GM19193 (cell line): ENCODE data around the gene TTC27.

Source experiments
- POLR2A ChIP-seq: IDR thresholded peaks from 4 replicates; pipeline ENCODE4 v1.6.1; 2011; ENCODE audit not compliant: insufficient read depth, insufficient read length; ENCODE audit errors: extremely low read depth

TTC27 gene

DNA sequence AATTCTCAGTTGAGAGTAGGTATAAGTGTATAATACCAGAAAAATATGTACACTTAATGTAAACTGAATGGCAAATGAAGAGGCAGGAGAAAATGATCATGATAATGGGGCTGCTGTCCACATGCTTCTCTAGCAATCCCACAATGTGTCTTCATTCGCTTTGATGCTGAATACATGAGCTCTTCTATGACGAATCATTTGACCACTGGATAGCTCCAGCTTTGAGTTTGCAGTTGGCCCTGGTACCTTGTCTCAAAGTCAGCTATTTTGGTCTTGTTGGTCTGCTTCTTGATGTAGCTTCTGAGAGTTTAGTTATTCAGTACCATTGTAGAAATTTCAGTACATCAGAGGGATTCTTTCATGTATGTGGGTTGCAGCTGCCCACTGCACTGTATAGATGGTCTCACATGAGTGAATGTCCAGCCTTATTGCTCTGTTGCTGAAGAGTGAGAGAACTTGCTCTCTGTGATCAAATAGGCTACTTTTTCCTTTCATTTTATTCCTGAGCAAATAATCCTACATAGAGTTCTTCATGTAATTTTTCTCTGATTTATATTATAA, 105.1 kb downstream of the TTC27 start:
- no peak for TF ChIP-seq POLR2A

DNA sequence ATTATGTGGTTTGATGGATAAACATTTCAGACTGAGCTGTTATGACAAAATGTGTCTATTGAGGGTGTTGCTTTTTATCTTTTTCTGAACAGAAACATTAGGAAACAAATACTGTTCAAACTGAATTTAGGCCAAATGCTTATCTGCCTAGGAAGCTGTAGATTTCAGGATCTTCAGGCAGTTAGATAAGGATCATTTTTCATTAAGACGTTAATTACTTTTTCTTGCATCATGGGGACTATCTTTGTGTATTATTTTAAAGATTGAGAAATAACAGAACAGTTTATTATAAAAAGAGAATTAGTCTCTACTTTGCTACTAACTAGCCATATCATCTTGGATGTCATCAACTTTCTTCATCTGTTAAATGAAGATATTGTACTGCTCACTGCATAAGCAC, 107.5 kb downstream of the TTC27 start:
- no peak for TF ChIP-seq POLR2A

DNA sequence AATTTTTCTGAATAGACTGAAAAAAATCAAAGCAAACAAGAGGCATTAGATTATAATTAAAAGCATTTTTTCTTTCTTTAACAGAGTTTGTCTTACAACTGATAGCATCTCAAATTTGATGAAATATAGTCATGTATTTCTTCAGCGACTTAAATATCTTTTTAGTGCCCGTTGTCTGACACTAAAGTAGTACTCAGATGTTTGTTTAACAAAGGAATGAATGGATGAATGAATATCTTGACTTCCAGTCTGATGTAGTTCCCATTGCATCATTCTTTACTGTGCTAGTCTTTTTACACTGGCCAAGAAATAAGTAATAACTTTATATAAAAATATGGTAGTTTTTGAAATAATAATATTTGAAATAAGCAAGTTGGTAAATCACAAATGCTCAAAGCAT, 111.1 kb downstream of the TTC27 start:
- no peak for TF ChIP-seq POLR2A

DNA sequence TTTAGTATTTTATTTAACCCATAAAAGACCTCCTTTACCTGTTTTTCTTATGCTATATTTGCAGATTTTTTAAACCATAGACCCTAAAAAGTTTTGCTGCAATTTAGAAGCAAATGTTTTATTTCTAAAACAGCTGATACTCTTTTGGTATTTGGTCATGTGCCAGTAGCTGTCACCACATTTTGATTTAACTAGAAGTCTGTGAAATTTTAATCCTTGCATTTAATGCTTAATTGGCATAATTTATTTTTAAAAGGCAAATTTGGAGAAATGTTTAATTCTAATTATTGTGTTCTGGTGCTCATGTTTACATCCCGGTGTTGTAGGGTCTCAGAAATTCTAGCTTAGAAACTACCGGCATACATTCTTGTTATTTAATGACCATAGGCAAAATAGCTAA, 111.8 kb downstream of the TTC27 start:
- TF ChIP-seq POLR2A = no peak

DNA sequence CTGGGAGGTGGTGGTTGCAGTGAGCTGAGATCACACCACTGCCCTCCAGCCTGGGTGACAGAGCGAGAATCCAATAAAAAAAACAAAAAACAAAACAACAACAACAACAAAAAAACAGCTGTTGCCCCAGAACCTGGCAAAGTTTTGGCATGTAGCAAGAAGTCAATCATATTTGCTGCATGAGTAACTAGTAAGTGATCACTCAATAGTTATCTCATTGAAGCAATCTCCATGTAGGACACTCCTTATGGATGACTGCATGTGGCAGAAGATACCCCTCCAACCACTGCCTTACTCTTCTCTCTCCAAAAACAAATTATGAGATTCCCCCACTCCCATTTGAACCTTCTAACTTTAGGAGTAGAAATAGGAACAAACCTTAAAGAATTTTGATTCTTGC, 113.7 kb downstream of the TTC27 start:
- no peak for TF ChIP-seq POLR2A

DNA sequence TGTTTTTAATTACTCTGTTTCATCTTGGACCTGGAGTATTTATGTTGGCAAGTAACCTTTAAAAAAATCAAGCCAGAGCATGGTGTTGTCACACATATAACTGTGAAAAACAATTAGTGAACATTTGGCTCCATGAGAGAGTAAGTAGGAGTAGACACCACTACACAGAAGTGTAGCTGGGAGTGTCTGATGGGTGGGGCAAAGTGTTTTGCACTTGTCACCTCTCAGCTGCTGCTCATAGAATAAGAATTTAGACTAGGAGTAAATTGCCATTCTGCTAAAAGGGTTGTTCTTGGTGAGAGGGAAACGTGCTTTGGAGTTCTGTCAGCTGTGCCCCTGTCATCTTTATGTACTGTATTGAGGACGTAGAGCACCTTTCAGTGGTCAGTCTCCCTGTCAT, 114.5 kb downstream of the TTC27 start:
- no peak for TF ChIP-seq POLR2A

DNA sequence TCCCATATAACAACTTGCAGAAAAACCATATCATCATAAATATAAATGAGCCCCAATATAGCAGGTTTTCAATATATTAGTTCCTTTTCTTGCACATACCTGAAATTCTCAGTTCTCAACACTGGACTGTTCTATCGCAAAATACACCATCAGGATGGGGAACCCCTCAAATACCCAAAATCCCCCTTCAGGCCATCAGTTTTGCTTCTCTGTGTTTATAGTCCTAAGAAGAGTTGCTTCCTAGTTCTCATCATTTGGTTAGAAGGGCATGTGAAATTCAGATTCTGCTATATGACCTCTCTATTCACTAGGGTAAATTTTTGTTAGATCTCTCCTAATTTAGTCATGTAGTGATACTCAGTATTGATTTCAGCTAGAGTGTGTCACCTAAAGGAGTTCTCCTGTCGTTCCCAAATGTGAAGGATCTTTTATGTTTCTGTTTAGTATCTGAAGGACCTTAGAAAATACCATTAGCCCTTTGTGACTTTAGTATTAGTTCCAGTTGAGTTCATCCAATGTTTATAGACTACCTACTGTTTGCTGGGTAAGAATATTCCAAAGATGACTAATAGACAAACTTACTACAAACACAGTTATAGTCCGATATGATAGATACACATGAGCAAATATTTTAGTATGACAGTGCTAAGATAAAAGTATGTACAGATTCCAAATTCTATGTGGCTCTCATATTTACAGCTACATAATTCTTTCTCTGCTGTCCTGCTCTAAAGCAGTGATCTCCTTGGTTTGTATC, 115.8 kb downstream of the TTC27 start:
- no peak for TF ChIP-seq POLR2A

DNA sequence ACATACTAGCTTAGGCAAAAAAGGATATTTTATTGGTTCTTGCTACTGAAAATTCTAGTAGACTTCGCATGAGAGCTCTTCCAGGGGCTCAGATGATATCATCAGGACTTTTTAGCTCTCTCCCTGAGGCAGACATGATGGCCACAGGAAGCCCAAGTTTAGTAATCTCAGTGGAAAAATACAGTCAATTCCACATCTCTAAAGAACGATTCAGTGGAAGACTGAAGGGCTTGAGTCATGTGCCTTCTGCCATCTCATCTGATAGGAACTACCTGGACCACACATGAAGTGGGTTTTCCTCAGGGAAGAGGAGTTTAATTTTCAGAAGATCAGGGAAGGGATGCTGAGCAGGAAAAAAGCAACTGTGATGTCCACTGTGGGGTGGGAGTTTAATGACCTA, 117.3 kb downstream of the TTC27 start:
- no peak for TF ChIP-seq POLR2A

DNA sequence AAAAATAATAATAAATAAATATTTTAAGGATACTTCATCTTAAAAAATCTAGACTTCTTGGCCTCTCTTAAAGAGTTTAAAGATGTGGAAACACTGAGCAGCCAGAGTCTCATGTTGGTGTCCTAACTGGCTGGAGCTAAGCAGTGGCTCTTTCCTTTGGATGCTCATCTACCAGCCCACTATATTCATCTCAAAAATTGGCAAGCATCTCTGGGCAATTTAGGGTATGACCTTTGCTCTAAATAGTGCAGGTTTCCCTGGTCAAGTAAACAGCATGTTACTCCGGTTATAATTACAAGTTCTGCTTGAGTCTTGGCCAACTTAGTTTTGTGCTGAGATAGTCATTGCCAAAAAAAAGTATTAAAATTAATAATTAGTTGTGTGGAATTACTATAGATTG, 117.8 kb downstream of the TTC27 start:
- TF ChIP-seq POLR2A = no peak

DNA sequence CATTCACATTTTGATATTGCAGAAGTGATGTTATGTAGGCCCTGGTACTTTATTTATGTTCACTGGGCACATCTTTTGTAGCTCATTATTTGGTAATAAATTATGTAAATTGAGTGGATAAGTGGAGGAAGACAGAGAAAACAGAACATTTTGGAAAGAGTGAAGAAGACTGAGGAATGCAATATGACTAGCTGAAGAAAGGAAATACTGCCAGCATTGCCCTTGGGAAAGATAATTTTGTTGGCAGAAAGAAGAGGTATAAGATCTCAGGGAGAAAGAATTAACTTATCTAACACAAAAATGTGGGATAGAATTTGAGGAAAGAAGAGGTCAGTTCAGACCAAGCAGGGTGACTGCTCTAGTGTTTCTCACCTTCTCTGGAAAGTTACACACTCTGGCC, 118.8 kb downstream of the TTC27 start:
- TF ChIP-seq POLR2A = no peak

DNA sequence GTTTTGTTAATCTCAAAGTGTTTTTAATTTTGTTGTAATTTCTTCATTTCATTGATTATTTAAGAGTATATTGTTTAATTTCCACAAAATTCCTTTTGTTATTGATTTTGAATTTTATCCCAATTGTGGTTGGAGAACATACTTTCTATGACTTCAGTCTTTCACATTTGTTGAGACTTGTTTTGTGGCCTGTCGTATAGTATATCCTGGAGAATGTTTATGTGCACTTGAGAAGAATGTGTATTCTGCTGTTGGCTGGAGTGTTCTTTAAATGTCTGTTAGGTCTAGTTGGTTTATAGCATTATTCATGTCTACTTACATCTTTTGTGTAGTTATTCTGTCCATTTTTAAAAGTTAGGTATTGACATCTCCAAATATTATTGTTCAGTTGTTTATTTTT, 120.3 kb downstream of the TTC27 start:
- no peak for TF ChIP-seq POLR2A

DNA sequence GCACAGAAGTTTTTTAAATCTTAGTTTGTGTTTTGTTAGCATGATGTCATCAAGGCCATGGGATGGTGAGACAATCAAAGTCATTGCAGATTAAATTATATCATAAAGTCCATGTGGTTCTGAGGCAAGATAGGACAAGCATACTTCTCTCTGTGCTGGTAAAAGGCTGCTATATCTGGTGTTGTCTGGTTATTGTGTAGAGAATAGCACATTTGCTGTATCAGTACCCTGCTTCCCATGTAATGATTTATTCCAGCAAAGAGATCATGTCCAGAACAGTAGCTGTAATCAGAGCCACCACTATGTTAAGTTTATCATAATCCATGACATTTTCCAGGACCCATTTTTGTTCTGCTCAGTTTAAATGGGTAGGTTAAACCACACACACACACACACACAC, 123.0 kb downstream of the TTC27 start:
- TF ChIP-seq POLR2A = no peak

DNA sequence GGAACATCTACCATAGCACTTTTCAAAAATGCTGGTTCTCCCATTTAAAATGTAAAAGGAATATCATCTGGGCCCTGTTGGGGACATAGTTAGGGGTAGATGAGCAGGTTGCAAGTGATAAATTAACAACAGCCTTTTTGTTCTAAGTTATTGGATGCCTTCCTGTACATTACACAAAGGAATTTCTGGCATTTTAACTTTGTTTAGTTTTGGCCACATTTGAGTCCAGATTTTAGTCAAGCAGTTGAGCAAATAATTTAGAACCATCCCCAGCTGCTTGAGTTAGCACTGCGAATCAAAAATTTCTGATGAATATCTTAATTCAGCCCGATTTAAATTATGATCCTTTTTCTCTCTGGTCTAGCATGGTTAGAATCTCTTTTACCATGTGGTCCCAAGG, 124.4 kb downstream of the TTC27 start:
- TF ChIP-seq POLR2A = no peak

DNA sequence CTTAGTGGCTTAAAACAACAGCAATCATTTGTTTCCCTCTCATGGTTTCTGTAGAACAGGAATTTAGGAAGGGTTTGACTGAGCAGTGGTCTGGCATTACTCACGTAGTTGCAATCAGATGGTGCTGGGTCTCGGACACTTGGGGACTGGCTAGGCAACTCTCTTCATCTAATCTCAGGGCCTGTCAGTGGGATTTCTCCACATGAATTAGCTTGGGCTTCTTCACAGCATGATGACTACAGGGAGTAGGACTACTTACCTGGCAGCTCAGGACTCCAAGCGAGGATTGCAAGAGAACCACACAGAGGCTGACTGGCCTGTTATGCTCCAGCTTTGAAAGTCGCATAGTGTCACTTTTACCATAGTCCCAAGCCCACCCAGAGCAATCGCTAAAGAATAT, 125.1 kb downstream of the TTC27 start:
- TF ChIP-seq POLR2A = no peak

DNA sequence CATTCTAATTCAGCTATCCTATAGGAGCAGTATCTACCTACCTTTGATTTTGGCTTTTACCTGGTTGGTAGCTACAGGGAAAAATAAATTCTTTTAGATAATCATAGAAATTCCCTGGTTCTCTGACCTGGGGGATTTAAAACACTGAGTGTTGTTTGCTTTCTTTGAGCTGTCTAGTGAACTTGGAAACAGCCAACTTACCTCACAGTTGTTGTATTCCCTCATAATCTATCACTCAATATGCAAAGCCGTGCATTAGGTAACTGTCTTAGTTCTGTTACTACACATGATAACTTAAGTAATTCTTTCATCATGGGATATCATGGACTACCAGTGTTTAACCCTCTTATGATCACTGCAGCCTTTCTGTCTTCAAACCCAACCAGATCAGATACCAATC, 127.8 kb downstream of the TTC27 start:
- TF ChIP-seq POLR2A = no peak

DNA sequence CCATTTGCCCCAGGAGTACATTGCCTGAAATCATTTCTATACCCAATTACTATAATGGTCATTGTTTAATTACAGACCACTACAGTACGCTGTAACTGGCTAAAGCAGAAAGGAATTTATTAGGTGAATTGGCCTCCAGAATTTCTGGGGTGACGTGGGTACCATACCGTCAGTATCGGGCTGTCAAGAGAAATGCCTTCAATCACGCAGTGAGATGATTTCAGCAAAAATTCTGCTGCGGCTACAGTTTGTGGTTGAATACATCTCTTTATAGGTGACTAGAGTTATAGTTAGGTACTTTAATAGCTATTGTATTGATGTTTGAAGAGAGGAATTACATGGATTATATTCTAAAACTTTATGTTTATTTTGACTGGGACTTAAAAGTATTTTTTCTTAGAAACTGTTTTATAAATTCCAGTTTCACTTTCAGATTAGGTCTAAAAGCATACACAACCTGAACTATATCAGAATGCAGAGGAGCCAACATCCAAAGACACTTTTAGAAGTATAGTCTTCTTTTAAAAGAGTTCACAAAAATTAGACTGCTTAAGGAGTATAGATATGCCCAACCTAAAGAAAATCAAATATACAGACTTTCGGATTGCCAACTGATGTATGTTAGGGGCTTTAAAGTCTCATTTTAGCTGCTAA, 128.4 kb downstream of the TTC27 start:
- no peak for TF ChIP-seq POLR2A
